ENCODE results near the gene DNM3.

The DNM3 gene

DNA sequence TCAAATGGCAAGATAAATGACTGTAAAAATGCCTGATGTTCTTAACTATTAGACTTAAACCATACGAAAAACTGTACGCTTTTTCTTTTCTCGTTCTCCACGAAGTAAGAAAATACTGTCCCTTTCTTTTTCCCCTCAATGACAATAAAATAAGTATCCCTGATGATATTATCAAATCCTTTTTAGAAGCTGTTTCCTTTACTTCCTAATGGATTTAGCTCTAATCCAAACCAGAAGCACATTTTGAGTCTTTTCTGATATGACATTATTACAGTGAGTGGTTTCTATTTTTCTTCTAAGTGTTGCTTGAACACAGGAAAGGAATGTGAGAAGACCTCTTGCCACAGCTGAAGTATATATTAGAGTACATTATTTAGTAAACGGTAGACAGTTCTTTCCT lies 32.4 kb downstream of the DNM3 start:
- DNase-seq, result no peak

DNA sequence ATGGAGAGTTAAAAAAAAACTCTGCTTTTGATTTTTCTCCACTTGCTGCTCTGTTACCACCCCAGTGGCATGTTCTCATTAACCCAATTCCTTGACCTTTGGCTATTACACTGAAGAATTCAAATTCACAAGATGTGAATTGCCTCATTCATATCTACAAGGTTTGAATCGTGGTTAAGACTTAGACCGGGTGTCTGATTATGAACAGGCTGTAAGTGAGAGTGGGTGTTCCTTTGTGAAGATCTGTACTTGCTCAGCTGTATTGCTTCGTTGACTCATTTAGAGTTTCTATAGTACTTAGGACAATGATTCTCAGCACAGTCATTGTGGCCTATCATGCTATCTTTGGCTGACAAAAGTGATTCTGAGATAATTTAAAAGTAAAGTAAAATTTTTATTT lies 36.4 kb downstream of the DNM3 start:
- DNase-seq, result no peak

DNA sequence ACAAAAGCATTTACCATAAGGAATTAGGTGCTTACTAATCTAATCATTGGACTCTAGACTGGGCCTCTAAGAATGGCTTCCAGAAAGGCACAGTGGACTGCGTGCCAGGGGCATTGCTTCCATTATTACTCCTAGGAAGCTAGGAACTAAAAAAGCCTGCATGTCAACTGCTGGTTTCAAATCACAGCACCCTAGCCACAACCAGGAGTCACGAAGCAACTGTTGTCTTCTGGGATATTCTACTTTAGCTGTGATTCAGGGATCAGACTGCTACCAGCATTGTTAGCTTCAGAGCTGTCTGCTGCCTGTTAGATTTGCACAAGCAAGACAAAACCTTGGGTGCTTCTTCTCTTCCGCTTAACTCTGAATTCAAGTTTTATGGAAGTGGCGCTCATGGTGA lies 38.3 kb downstream of the DNM3 start:
- DNase-seq, result no peak

DNA sequence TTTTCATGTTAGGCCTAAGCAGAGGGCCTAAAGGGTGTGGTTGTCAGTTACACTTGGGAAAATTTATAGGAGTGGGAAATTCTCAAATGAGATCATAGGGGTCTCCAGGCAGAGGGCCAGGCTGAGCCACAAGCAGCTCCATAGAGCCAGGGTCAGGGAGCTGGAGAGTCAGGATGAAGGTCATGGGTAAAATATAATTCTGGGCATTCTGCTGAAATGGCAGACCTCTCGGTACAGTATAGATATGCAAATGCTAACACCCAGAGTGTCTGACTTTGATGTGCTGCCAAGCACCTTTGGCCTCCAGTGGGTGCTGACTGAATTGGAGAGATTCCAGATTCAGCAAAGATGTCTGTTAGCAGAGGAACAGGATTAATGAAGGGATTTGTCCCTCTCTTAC lies 40.1 kb downstream of the DNM3 start:
- no peak for DNase-seq

DNA sequence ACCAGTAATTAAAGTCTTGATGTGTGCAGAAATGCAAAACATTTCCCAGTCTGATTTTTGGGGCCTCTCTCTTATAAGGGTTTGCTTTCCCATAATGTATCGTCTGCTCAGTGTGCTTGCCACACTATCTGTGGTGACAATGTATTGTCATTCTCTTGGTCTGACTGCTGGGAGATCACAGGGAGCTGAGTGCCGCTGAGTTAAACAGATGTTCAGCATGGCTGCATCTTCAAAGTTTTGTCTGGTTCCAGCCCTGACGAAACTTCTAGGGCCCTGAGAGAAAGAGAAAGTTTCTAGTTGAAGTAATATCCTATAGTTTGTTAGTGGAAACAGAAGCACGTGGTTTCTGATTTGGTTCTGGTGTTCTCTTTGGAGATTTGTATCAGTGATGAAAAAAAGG lies 42.6 kb downstream of the DNM3 start:
- DNase-seq, result no peak

DNA sequence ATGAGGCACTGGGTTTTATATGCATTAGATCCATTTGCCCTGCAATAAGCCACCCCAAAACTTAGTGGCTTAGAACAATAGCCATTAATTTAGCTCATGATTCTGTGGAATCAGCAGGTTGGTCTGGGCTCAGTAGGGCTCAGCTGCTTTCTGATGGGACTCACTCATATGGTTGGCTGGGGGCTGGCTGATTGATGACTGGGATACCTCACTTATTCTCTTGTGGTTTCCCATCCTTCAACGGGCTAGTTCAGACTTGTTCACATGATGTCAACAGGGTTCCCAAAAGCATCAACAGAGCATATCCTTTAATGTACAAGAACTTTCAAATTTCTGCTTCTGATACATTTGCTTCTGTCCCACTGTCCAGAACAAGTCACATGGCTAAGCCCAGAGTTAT lies 43.2 kb downstream of the DNM3 start:
- no peak for DNase-seq

DNA sequence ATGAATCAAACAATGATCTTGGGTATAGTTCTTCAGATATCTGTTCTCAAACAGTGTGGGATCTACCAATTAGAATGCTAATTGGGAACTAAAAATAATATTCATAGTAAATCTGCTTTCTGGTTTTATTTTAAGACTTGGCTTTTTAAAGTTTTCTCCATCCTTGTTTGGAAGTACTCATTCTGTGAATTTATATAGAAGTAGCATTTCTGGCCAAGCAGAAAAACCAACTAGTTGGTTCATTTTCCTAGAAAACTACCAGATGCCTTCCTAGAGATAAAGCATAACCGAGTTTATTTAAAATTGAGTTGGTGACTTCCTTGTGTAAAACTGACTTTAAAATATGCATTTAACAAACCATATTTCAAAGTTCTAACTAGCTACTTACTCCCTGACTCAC lies 48.8 kb downstream of the DNM3 start:
- DNase-seq, result no peak

DNA sequence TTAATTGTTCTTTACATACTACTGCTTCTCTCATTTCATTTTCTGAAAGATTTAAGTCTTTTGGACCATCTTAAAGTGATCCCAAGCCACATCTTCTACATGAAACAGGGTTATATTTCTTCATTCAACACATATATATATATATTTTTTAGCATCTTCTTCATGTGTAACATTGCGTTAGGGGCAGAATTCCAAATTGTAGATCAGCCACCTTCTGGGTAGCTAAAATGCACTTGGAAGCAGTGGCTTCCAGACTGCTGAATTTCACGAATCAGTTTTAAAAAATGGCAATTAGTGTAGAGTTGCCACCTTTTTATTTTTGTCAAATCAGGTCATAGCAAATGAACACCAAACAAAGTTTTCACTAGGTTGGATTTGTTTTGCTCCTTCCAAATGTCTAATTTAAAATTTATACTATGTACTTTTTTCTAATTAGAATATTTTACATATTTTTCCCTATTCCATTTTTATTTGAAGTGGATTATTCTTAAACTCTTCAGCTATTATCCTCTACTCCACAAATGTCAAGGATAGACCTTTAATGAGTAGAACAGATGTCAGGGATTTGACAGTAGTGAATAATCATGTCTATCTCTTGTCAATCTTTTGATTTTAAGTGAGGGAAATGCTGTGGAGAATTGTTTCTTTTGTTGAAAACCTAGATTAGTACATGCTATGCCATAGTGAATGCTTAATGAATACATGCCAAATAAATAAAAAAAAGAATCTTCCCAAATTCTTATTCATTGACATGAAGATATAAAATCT lies 55.8 kb downstream of the DNM3 start:
- DNase-seq, result no peak

DNA sequence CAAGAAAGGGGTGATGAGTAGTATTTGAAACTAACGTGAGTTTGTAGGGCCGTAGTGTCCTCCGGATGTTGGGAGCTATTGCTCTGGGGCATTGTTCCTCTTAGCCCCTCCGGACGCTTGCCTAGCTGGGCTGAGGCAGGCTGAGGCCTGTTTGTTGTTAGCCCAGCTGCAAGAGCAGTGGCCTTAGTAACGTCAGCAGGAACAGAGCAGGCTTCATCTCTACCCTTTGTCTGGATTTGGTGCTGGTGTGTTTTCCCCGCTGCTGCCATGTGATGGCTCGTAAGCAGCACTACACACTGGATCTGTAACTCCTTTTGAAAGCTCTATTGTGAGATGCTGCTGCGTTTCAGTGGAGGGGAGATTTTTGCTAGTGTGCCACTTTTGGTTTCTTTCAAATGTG lies 57.6 kb downstream of the DNM3 start:
- DNase-seq, result no peak

DNA sequence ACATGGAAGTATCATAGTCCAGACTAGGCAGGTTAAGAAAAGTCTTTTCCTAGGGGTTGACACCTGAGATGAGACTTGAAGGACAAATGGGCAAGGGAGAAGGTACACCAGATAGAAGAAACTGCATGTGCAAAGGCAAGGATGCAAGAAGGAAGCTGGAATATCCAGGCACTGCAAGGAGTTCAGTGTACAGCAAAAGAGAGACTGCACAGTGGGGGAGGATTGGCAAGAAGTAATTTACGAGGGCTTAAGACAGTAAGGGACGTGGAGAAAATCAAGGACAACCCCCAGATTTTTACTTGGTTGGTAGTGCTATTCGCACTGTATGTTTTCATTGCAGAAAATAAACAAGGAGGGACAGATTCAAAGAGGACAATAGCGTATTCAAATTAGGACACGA lies 58.5 kb downstream of the DNM3 start:
- no peak for DNase-seq

DNA sequence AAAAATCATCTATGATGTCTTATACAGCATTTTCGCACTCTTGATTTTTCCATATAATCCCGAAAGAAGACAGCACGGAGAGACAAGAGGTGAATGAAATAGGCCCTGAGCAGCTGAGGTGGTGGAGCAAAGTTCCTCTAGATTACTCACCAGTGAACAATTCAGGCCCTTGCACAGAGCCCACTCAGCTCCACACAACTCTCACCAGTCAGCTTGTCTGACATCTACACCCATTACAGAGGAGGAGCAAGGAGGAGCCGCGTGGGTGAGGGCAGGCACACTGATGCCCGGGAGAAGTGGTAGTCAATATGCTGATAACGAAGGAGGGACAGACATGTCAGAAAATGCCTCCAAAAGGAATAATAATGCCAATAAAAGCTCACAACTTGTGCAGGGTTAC lies 59.9 kb downstream of the DNM3 start:
- no peak for DNase-seq

DNA sequence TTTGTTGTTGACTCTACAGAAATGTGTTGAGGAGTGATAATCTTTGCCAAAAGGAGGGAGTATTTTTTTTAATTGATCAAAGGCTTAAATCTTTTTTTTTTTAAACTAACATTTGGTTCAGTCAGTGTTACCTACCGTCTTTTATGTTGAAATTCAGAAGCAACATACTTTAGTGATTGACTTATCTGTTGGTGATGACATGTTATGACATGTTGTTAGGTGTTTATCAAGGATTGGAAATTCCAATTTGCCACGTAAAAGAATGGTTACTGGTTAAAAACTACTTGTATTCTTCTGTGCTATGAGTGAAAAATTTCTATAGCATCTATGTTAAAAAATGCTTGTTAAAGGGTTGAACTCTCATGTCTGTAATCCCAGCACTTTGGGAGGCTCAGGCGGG lies 61.2 kb downstream of the DNM3 start:
- DNase-seq, result no peak

DNA sequence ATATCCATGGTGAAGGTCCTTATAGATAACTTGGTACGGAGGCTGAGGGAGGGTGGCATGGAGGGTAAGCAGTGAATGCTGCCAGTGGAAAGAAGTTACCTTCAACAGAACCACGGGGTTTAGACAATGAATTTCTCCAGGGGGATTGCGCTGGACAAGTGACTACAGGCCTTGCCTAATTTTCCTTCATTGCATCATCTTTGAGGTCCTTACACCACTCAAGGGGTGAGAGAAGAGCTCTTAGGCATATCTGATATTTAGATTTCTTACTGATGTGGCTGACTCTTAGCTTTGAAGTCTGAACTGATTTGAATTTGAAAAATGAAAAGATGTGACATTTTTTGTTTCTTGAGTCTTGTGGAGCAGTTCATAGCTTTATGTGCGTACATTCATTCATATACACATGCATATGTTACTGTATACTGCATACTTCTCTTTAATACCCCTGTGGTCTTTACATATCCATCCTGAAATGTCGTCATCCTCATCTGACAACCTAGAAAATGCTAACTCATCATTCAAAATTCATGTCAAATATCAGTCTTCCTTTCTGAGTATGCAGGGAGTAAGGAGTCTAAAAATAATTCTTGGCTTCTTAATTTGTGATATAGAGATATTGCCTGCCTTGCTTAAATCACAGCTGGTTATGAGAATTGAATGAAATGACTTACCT lies 63.6 kb downstream of the DNM3 start:
- no peak for DNase-seq

DNA sequence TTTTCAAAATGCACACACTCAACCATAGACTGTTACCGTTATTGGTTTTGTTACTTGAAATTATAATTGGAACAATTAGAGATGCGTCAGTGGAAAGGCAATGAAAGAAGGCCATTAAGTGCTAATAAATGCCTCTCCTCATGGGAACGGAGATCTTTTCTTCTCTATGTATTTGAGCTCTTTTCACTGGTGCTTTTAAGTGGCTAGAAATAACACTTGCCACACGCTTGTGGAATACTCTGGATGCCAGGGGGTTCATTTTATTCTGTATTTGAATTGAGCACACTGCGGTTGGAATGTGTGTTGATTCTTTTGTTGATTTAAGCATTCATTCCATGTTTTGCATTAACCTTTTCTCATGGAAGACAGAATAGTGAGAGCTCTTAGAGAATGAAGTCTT lies 68.4 kb downstream of the DNM3 start:
- no peak for DNase-seq

DNA sequence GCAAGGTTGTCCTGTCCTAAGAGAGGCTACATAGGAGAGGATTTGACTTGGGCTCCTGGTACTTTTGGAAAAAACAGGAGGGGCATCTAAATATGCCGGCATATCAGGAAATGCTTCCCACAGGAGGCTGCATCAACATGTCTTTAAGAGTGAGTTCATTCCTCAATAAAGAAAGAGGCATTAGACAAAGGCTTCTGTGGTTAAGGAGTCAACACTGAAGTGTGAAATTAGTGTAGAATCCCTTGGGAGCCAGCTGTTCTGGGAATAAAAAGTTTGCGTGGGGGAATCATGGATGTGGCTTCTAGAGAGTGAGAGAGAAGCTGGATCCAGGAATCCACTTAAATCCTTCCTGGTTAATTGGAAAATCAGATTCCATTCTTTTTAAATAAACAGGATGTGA lies 69.5 kb downstream of the DNM3 start:
- DNase-seq, result no peak

DNA sequence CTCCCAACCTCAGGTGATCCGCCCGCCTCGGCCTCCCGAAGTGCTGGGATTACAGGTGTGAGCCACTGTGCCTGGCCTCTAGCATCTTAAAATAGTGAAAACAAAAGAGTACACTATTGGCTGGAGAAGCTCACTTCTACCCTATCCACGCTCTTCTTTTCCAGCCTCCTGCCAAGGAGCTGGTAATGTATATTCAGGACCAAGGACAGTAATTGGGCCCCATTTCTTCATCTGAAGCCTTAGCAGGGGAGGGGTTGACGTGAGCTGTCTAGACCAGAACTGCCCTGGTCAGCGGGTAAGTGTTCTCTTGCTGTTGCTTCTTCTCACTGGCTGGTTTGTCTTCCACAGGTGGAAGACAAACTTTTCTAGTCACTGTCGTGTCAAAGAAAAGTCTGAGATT lies 70.2 kb downstream of the DNM3 start:
- DNase-seq, result no peak

DNA sequence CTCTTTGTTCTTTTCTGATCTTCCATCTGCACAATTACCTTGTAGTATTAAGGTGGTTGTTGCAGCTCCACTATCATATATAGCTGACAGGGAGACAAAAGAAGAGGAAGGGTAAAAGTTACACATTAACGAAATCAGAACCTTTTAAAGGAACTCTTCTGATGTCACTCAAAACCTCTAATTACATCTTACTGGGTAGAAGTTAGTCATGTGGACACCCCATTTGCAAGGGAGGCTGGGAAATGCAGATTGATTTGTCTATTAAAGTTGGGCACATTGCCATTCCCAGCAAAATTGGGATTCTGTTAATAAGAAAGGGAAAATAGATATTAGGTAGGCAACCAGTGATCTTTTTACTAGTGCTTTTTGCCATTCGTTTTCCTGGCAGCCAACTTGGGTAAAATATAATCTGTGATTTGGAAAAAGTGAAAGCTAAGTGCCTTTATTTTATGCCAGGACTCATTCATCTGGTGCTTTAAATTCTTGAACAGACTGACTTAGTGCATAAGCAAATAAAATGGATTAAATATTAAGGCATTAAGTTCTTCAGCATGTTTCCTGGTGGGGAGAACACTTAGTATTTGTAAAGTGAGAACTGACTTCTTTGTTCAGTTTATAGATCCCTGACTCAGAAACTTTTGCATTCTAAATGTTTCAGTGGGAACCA lies 71.3 kb downstream of the DNM3 start:
- no peak for DNase-seq

DNA sequence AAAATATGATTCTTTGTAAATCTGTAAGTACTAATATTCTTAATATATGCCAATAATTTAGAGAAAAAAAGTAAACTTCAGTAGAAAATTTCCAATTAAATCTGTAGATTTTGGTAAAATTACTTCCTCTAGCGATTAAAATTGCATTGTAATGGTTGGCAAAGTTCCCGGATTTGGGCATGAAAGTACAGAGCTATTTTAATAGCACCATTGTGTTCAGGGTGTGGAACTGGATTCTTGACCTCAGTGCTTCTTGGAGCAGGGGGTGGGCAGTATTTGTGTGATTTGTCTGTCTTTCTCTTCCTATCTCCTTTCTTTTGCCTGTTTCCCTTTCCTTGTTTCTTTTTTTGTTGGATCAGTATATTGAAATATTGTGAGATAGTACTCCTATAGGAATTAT lies 72.1 kb downstream of the DNM3 start:
- no peak for DNase-seq

DNA sequence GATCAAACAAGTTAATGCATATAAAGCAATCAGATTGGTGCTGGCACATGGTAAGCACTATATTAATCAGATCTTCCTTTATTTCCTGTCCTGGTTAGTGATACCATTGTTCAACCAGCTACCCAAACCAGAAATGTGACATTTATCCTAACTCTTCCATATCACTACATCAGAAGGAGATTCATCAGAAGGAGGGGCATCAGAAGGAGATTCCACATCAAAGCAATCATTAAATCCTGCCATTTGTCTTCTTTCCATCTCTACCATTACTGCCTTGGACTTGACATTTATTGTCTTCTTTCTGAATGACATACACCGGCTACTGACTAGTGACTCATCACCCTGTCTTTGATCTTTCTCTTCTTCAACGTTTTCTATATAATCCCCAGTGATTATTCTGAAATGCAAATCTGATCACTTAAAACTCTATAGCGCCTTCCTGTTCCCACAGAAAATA lies 75.0 kb downstream of the DNM3 start:
- no peak for DNase-seq

DNA sequence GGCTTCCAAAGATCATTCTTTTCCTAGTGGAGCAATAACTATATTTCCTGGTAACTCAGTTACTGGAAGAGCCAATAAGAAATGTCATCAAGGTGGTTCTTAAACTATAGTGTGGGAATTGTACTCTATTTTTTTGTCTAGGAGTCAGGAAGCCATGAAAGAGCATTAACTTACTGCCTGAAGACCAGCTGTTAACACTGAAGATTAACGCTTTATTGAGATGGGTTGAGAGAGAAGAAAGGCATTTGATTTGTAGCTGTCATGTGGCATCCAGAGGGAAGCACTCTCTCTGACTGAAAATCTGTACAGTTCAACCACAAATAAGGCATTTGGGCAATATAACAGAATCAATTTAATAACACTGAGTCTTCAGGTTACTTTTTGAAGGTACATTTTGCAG lies 76.0 kb downstream of the DNM3 start:
- DNase-seq, result no peak

DNA sequence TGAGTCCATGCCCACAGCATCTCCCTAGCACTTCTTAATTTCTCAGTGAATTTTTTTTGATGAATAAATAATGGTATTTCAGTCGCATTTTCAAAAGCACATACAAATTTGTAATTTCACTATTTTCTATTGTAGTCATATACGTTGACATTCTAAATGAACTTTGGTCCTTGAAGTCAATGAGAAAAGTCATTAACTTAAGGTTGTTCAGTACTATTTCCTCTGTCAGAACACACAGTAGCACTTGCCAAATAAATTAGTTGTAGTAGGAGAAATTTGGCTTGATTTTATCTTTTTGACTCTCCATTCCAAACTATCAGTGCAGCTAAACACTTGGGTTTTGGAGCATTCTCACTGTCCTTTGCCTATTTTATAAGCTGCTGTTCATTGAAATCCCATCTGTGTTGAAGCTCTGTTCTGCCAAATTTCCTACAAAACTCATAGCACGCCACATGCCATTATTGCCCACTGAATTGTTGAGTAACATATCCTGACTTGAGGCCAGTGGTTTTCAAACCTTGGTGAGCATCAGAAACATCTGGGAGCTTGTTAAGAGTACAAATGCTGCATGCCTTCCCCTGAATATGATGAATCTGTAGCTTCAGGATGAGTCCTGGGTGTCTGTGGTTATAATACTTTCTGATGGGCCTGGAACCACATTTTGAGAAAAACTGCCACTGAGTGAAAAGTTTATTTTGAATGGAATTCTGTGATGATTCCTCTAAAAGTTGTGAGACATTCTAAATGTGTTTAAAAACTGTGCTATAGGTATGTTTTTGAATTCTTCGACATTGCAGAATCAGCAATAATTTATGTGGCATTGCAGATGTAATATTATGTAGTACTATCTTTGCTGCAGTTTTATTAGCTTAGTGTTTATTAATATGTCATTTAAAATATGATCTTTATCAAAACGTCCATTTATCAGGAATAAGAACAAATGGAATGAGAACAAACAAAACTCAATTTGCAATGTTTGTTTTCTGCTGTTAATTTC lies 78.9 kb downstream of the DNM3 start:
- DNase-seq, result no peak

DNA sequence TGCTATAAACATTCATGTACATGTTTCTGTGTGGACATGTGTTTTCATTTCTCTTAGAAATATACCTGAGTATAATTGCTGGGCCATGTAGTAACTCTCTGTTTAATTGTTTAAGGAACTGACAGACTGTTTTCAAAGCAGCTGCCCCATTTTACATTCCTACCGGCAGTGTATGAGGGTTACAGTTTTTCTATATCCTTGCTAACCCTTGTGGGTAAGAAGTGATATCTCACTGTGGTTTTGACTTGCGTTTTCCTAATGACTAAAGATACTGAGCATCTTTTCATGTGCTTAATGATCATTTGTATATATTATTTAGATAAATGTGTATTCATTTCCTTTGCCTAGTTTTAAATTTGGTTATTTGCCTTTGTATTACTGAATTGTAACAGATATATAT lies 81.7 kb downstream of the DNM3 start:
- DNase-seq, result no peak

DNA sequence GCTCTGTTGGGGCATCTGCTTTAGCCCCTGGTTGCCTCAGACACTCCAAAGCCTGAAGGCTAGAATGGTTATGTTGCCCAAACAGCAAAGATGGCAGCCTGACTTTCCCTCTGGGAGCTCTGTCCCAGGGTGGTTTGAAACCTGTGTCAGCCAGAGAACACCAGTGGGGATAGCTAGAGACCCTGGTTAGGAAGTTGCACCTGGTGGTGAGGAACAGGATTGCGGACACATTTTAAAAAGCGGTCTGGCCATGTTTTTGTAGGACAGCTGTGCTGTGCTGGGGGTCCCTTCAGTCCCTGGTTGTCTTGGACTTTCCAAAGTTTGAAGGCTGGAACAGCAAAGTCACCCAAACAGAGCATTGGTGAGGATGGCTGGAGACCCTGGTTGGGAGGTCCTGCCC lies 87.8 kb downstream of the DNM3 start:
- DNase-seq, result no peak
